Breast epithelium (tissue), 3 donors: ENCODE data around the gene SDS.

ENCODE experiments used
- POLR2AphosphoS5 ChIP-seq, 3 donors: sonication (generic); formaldehyde crosslinking; IDR thresholded peaks; one replicate each; pipeline ENCODE4 v1.6.1; 2017; ENCODE audit warnings: antibody characterized with exemption in 3 of 3
- TF ChIP-seq, protein P1 (sequence below), 3 donors: fragments of 450-650 bp; IDR thresholded peaks; one replicate each; pipeline ENCODE4 v1.5.1; 2016 to 2017; ENCODE audit warnings: antibody characterized with exemption in 3 of 3, mild to moderate bottlenecking in 3 of 3, moderate library complexity in 3 of 3

DNA sequence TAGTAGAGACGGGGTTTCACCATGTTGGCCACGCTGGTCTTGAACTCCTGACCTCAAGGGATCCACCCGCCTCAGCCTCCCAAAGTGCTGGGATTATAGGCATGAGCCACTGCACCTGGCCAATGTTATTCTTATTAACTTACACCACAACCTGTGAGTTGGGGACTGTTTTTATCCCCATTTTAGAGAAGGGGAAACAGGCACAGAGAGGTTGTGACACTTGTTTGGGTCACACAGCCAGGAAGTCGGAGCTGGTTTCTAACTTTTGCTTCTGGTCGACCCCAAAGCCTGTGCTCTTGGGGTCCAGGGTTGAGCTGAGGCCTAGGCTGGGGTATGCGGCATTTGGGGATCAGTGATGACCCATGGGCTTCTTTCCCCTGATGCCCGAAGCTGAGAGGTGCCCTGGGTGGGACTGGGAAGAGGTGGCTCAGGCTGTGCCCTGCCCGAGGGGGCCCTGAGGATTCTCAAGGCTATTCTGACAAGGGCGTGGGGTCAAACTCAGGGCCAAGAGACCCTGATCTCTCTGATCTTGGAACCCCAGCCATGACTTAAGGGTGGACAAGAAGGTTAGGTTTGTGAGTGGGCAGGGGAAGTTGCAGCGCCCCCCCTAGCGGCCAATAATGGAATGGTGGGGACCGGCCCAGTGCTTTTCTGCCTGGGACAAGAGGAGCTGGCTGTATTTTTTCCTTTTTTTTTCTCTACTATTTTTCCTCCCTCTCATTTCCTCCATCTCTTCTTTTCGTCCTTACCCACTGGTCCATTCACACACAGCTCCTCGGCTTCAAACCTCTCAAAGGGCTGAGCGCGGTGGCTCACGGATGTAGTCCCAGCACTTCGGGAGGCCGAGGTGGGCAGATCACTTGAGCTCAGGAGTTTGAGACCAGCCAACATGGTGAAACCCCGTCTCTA, 21.5 kb upstream of the SDS start:
- TF ChIP-seq, protein P1, sequence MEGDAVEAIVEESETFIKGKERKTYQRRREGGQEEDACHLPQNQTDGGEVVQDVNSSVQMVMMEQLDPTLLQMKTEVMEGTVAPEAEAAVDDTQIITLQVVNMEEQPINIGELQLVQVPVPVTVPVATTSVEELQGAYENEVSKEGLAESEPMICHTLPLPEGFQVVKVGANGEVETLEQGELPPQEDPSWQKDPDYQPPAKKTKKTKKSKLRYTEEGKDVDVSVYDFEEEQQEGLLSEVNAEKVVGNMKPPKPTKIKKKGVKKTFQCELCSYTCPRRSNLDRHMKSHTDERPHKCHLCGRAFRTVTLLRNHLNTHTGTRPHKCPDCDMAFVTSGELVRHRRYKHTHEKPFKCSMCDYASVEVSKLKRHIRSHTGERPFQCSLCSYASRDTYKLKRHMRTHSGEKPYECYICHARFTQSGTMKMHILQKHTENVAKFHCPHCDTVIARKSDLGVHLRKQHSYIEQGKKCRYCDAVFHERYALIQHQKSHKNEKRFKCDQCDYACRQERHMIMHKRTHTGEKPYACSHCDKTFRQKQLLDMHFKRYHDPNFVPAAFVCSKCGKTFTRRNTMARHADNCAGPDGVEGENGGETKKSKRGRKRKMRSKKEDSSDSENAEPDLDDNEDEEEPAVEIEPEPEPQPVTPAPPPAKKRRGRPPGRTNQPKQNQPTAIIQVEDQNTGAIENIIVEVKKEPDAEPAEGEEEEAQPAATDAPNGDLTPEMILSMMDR (IDR thresholded peaks at IDR 0.05), result peak in 2 of 3 donors; percentile 51 to 56
- no peak for TF ChIP-seq POLR2AphosphoS5 (IDR thresholded peaks at IDR 0.05)
